ENCODE results near the gene SH3PXD2B.

DNA sequence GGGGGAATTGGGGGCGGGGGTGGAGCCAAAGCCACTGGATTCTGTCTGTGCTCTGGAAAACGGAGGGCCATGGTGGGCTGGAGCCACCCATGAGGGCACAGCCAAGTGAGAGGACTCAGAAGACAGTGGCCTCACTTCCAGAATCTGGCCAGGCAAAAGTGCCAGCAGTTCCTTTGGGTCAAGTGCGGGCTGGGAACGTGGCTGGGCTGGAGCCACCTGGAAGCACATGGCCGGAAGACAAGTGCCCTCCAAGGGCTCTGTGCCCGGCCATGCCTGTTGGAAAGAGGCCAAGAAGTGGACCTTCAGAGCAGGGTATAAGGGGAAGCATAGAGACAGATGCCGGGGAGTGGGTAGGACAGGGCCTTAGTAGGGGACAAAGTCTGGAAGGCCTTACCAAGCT lies 11.7 kb upstream of the SH3PXD2B start:
- TF ChIP-seq, protein P1, sequence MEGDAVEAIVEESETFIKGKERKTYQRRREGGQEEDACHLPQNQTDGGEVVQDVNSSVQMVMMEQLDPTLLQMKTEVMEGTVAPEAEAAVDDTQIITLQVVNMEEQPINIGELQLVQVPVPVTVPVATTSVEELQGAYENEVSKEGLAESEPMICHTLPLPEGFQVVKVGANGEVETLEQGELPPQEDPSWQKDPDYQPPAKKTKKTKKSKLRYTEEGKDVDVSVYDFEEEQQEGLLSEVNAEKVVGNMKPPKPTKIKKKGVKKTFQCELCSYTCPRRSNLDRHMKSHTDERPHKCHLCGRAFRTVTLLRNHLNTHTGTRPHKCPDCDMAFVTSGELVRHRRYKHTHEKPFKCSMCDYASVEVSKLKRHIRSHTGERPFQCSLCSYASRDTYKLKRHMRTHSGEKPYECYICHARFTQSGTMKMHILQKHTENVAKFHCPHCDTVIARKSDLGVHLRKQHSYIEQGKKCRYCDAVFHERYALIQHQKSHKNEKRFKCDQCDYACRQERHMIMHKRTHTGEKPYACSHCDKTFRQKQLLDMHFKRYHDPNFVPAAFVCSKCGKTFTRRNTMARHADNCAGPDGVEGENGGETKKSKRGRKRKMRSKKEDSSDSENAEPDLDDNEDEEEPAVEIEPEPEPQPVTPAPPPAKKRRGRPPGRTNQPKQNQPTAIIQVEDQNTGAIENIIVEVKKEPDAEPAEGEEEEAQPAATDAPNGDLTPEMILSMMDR (IDR thresholded peaks at IDR 0.05) = no peak
- no peak for TF ChIP-seq EZH2 (IDR thresholded peaks at IDR 0.05; ENCODE audit: borderline replicate concordance, insufficient read depth, low read depth, low read length, poor library complexity, severe bottlenecking)

Measured in B cell (primary cell).